H7 (cell line): ENCODE results near the gene STMN3. TPM values are rescaled to one million over a fixed set of nuclear protein-coding genes. Genes with fewer than 3 reads are reported as not detected.

Experiments used
- DNase-seq: peaks from one replicate; pipeline ENCODE4 v3.0.0; 2012
- H3K27me3 ChIP-seq: 2 replicates; pipeline ENCODE4 v1.6.0; 2011; ENCODE audit warnings: mild to moderate bottlenecking, low read length; ENCODE audit not compliant: control insufficient read depth, insufficient read depth
- H3K36me3 ChIP-seq: replicated peaks from 2 replicates; pipeline ENCODE4 v1.5.1; 2011; ENCODE audit warnings: low read length; ENCODE audit not compliant: control insufficient read depth, insufficient read depth
- H3K4me3 ChIP-seq: 2 replicates; pipeline ENCODE4 v1.5.1; 2011; ENCODE audit warnings: low read depth, mild to moderate bottlenecking, control low read depth, low read length, moderate library complexity; ENCODE audit not compliant: insufficient read depth
- total RNA-seq: library from RNA; depleted of rRNA; stranded (reverse); fragments of >200 nt; shearing (Covaris generic); gene quantifications from 2 replicates; pipeline ENCODE4 v1.2.3, GENCODE V29; 2014

STMN3 gene
- total RNA-seq, 1 experiment from 2014 or later: 32.7 TPM

DNA sequence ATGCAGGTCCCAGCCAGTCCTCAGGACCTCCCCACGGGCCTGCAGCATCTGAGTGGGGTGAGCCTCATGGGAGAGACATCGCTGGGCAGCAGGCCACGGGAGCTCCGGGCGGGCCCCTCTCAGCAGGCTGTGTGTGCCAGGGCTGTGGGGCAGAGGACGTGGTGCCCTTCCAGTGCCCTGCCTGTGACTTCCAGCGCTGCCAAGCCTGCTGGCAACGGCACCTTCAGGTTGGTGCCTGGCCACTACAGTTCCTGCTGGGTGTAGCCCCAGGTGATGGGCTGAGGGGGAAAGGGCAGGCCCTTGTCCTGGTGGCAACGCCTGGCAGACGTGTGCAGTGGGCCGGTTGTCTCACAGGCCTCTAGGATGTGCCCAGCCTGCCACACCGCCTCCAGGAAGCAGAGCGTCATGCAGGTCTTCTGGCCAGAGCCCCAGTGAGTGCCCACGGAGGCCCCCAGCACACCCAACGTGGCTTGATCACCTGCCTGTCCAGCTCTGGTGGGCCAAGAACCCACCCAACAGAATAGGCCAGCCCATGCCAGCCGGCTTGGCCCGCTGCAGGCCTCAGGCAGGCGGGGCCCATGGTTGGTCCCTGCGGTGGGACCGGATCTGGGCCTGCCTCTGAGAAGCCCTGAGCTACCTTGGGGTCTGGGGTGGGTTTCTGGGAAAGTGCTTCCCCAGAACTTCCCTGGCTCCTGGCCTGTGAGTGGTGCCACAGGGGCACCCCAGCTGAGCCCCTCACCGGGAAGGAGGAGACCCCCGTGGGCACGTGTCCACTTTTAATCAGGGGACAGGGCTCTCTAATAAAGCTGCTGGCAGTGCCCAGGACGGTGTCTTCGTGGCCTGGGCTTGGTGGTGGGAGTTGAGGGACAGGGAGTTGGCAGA lies 42.4 kb upstream of the STMN3 start:
- no peak overlapping the region for H3K4me3 ChIP-seq
- H3K27me3 ChIP-seq: no peaks in the 10 kb centered on the region; the same call in 1 of the 2 replicates
- peak; percentile 80 for DNase-seq
- H3K36me3 ChIP-seq: peaks cover 1% of the 10 kb centered on the region; the same call in 1 of the 2 replicates

DNA sequence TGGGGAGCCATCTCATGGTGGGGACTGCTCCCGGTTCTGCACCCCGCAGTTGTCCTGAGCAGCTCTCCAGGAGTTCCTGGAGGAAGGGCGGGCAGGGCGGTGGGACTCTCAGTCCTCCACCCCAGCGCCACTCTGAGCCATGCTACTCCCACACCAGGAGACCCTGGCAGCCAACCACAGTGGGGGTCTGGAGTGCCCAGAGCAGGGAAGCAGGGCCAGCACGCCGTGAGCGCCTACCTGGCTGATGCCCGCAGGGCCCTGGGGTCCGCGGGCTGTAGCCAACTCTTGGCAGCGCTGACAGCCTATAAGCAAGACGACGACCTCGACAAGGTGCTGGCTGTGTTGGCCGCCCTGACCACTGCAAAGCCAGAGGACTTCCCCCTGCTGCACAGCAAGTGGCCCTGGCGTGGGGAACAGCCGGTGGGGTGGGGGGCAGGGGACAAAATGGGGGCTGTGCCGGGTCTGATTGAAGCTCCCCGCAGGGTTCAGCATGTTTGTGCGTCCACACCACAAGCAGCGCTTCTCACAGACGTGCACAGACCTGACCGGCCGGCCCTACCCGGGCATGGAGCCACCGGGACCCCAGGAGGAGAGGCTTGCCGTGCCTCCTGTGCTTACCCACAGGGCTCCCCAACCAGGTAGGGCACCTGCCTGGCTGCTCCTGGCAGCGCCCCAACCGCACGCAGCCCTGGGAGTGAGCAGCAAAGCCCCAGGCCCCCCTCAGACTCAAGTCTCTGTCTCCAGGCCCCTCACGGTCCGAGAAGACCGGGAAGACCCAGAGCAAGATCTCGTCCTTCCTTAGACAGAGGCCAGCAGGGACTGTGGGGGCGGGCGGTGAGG lies 41.6 kb upstream of the STMN3 start:
- Histone ChIP-seq H3K4me3 (no peak overlapping the region), H3K36me3 (peaks cover 1% of the 10 kb centered on the region; the same call in 1 of the 2 replicates), H3K27me3 (no peaks in the 10 kb centered on the region; the same call in 1 of the 2 replicates)
- DNase-seq: peak; percentile 69

DNA sequence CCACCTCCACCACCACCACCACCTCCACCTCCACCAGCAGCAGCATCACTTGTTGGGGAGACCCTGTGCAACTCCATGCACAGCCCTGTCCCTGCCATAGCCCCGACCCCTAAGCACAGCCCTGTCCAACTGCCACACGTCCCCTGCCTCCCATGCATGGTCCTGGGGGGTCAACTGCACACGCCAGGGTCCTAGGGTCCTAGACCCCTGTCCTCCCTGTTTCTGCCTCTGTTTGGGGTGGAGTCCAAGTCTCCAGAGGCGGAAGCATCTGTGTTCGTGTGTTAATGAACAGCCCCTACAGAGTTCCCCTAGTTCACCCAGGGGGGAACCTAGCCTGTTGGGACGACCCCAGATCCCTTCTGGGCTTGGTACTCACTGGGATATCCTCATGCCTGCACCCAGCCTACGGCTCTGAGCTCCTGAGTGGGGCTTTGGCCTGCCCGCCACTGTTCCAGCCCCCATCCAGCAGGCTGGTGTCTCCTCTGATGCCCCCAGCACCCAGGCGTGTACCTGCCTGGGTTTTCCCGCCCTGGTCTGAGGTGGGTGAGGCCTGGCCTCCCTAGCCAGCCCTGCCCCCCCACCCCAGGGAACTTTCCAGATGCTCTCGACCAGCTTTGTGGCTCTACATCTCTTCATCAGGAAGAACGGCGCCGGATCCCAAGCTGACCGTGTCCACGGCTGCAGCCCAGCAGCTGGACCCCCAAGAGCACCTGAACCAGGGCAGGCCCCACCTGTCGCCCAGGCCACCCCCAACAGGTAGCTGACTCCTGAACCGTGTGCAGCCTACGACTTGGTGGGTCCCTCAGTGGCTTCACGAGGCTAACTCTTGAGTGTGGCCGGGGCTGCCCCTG lies 40.7 kb upstream of the STMN3 start:
- H3K4me3 ChIP-seq: no peak overlapping the region
- peaks cover 1% of the 10 kb centered on the region; the same call in 1 of the 2 replicates for H3K36me3 ChIP-seq
- H3K27me3 ChIP-seq: no peaks in the 10 kb centered on the region; the same call in 1 of the 2 replicates
- DNase-seq: peak; percentile 60

DNA sequence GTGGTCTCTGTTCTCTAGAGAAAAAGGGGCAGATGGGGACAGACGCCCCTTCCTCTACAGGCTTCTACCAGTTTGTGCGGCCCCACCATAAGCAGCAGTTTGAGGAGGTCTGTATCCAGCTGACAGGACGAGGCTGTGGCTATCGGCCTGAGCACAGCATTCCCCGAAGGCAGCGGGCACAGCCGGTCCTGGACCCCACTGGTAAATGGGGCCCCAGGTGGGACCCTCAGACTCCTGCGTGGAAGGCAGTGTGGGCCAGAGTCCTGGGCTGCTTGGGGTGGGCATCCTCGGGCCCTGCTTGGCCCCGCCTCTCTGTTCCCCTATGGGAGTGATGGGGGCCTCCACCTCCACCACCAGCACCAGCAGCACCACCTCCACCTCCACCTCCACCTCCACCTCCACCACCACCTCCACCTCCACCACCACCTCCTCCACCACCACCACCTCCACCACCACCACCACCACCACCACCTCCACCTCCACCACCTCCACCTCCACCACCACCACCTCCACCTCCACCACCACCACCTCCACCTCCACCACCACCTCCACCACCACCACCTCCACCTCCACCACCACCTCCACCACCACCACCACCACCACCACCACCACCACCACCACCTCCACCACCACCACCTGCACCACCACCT lies 40.0 kb upstream of the STMN3 start:
- Histone ChIP-seq H3K27me3 (no peaks in the 10 kb centered on the region; the same call in 1 of the 2 replicates), H3K36me3 (peaks cover 1% of the 10 kb centered on the region; the same call in 1 of the 2 replicates), H3K4me3 (no peak overlapping the region)
- peak; percentile 56 for DNase-seq

DNA sequence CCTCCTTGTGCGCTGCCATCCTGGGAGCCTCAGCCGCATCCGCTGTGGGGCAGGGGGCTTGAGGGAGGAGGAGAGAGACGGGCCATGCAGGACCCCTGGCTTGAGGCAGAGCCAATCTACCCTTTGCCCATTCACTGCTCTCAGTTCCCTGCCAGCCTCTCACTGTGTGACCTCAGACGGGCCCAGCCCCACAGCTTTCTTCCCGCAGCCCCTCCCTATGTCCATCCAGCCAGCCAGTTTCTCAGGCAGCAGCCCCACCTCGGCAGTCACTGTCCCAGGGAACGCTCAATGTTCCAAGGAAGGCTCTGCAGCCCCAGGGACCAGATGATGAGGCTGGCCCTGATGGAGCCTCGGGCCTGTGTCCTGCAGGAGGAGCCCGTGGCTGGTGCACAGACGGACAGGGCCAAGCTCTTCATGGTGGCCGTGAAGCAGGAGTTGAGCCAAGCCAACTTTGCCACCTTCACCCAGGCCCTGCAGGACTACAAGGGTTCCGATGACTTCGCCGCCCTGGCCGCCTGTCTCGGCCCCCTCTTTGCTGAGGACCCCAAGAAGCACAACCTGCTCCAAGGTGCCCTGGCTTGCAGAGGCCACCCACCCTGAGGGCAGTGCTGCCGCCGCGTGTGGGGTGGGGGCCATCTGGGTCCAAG lies 39.3 kb upstream of the STMN3 start:
- Histone ChIP-seq H3K4me3 (no peak overlapping the region), H3K36me3 (peaks cover 1% of the 10 kb centered on the region; the same call in 1 of the 2 replicates), H3K27me3 (no peaks in the 10 kb centered on the region; the same call in 1 of the 2 replicates)
- no peak for DNase-seq

DNA sequence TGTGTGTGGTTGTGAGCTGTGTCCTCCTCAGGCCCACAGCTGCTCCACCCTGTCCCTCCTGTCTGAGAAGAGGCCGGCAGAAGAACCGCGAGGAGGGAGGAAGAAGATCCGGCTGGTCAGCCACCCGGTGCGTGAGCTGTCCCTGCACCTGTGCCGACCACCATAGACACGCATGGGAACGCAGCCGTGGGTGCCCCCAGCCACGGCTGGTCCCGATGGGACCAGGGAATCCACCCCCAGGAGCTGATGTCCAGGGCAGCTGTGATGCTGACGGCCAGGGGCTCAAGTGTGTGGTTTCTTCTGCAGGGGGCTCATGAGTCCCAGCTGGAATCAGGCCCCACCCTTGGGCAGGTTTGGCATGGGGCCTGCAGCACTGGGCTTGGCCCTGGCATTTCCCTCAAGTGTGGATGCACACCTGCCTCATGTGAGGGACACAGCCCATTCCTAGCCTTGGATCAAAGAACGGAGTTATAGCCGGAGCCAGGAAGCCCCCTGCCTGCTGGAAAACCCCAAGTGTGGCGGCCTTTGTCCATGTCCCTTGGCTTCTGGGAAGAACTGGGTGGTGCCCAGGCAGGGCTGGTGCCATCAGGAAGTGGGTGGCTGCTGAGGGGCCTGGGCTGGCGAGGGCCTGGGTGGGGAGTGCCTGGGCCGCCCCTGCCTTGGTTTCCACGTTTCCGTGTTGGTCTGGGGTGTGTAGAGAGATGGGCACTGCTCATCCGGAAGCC lies 38.6 kb upstream of the STMN3 start:
- peaks cover 1% of the 10 kb centered on the region; the same call in 1 of the 2 replicates for H3K36me3 ChIP-seq
- H3K4me3 ChIP-seq: no peak overlapping the region
- DNase-seq: peak; percentile 66
- no peaks in the 10 kb centered on the region; the same call in 1 of the 2 replicates for H3K27me3 ChIP-seq

DNA sequence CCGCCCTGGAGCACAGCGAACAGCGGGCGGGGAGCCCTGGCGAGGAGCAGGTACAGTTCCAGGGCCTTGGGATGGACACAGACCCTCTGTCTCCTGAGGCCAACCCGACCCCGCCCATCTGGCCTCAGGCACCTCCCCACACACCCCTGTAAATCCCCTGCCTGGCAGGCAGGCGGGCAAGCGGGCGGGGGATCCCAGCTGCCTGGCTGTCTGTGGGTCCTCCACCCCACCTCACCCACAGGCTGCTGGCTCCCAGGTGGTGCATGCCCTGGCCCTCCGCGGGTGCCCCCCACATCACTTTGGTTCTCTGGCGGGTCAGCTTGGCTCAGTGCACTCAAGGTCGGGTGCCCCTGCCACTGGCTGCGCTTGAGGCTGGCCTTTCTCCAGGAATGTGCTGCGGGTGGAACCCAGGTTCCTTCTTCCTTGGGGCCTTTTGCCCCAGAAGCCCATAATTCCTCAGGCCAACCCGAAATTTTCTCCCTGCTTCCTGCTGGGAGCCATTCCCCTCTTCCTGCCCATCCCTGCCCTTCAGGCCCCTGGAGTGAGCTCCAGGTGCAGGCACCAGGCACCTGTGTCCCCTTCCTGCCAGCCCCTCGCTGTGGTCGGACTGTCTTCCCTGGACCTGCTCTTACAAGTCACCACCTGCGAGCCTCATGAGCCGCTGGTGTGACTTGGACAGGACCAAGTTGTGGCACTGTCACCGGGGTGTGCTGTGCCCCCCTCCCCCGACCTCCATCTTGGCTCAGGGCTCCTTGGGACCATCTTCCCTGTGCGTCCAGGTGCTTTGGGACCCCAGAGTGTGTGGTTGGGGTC lies 37.9 kb upstream of the STMN3 start:
- DNase-seq: peak; percentile 76
- Histone ChIP-seq H3K27me3 (no peaks in the 10 kb centered on the region), H3K36me3 (peaks cover 1% of the 10 kb centered on the region; the same call in 1 of the 2 replicates), H3K4me3 (no peak overlapping the region)

DNA sequence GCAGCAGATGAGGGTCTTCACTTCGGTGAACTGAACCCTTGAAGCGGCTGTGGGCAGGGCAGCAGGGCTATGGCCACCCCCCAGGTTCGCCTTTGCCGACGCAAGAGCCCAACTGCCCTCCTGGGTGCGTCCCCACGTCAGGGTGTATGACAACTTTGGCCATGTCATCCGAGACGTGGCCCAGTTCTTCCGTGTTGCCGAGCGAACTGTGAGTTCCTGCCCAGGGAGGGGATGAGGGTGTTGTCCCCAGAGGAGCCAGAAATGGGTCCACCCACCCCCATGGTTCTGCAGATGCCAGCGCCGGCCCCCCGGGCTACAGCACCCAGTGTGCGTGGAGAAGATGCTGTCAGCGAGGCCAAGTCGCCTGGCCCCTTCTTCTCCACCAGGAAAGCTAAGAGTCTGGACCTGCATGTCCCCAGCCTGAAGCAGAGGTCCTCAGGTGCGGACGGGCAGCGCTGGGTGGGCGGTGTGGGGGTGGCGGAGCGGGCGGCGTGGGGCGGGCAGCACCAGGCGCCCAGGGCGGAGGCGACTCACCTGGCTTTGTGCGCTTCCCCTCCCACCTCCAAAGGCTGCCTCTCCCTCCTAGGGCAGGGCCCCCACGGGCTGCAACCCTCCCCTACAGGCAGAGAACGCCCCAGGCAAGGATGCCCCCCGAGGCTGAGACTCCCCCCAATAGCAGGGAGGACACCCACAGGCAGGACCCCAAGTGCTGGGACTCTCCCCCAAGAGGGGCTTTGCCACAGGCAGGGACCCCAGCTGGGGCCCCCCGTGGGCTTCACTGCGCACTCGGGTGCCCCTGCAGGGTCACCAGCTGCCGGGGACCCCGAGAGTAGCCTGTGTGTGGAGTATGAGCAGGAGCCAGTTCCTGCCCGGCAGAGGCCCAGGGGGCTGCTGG lies 37.0 kb upstream of the STMN3 start:
- DNase-seq: no peak
- Histone ChIP-seq H3K4me3 (no peak overlapping the region), H3K36me3 (peaks cover 1% of the 10 kb centered on the region; the same call in 1 of the 2 replicates), H3K27me3 (no peaks in the 10 kb centered on the region)

DNA sequence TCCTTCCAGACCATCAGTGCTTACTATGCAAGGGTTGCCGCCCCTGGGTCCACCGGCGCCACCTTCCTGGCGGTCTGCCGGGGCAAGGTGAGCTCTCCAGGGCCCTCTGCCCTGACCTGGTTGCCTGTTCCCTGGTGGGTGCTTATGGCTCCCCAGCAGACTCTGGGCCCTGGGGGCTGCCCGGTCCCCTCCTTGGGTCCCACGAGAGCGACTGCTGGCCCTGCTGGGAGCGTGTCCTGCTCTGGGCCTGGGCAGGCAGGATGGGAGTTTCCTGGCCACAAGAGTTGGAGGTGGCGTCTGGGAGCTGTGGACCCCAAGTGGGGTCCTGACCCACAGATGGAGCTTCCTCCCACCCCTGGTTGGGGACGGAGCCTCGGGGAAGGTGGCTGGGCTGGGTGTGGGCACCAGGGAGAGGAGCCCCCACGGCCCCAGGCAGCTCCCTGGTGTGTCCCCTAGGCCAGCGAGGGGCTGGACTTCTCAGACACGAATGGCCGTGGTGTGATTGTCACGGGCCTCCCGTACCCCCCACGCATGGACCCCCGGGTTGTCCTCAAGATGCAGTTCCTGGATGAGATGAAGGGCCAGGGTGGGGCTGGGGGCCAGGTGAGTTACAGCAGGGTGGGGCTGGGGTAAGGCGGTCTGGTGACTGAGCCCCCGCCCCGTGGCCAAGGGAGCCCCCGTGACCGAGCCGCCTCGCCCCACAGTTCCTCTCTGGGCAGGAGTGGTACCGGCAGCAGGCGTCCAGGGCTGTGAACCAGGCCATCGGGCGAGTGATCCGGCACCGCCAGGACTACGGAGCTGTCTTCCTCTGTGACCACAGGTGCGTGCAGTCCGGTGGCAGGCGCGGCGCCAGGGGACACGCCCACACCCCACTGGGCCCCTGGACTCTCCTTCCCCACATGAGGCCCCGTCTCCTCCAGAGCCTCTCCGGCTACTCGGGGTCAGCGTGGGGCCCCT lies 36.1 kb upstream of the STMN3 start:
- Histone ChIP-seq H3K27me3 (no peaks in the 10 kb centered on the region), H3K4me3 (no peak overlapping the region), H3K36me3 (peaks cover 1% of the 10 kb centered on the region; the same call in 1 of the 2 replicates)
- DNase-seq: no peak

DNA sequence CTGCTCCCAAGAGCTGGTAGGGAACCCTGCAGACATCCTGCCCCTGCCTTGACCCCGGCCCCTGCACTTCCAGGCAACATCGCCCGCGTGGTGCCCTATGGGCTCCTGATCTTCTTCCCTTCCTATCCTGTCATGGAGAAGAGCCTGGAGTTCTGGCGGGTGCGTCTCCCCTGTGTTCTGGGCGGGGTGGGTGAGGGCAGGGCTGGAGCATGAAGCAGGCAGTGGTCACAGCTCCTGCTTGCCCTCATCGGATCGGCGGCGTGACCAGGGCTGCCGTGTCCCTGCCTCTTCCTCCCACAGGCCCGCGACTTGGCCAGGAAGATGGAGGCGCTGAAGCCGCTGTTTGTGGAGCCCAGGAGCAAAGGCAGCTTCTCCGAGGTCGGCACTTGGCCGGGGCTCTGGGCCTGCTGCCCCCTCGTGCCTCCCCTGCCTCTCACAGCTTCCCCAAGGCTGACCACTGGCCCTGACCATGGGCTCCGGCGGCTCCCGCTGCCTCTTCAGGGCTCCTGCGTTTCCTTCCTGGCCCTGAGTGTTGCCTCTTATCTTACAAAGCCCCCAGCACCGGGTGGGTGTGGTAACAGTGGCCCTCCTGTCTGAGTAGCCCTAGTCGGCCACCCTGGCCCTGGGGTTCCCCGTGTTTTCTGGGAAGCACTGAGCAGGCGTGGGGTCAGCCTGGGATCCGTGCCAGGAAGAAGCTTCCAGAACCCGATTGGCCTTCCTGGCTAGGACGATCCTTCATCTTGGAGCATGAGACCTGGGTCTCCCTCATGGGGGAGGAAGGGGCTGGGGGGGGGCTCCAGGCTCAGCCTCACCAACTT lies 35.2 kb upstream of the STMN3 start:
- DNase-seq: no peak
- H3K36me3 ChIP-seq: no peaks in the 10 kb centered on the region
- H3K4me3 ChIP-seq: no peak overlapping the region
- no peaks in the 10 kb centered on the region for H3K27me3 ChIP-seq
